Measurements from ENCODE around the gene POLR2L.

DNA sequence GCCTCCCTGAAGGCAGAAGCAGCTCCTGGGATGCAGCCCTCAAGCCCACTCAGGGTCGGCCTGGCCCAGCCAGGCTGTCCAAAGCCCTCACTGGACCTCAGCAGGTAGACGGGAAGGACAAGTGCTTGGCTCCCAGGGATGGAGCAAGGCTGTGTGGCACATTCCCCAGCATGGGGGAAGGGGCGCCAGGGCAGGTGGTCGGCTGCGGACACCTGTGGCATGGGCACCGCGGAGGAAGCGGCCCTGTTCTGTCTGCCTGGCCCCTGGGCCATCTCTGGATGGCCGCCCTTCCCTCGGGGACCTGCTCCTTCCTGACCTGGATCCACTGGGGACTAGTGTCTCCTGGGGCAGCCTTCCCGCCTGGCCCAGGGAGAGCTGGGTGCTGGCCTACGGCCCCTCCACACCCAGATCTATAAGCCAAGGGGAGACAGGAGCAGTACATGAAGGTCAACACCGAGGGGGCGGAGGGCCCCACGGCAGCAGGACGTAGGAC is 42.3 kb upstream of the POLR2L start:
- TF ChIP-seq, protein P1, sequence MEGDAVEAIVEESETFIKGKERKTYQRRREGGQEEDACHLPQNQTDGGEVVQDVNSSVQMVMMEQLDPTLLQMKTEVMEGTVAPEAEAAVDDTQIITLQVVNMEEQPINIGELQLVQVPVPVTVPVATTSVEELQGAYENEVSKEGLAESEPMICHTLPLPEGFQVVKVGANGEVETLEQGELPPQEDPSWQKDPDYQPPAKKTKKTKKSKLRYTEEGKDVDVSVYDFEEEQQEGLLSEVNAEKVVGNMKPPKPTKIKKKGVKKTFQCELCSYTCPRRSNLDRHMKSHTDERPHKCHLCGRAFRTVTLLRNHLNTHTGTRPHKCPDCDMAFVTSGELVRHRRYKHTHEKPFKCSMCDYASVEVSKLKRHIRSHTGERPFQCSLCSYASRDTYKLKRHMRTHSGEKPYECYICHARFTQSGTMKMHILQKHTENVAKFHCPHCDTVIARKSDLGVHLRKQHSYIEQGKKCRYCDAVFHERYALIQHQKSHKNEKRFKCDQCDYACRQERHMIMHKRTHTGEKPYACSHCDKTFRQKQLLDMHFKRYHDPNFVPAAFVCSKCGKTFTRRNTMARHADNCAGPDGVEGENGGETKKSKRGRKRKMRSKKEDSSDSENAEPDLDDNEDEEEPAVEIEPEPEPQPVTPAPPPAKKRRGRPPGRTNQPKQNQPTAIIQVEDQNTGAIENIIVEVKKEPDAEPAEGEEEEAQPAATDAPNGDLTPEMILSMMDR (IDR thresholded peaks at IDR 0.05) = no peak
- no peak for TF ChIP-seq POLR2A (IDR thresholded peaks at IDR 0.05)
